Neural progenitor cell (in vitro differentiated cells): ENCODE results near the gene HMGB2. TPM values are rescaled to one million over a fixed set of nuclear protein-coding genes. Genes with fewer than 3 reads are reported as not detected.

Source experiments
- DNase-seq: peaks from one replicate; pipeline ENCODE4 v3.0.0-alpha.2; 2016; ENCODE audit warnings: low spot score
- H2AFZ ChIP-seq: fragments of 200-600 bp; sonication (generic); replicated peaks from 2 replicates; pipeline ENCODE4 v1.6.1; 2016; ENCODE audit warnings: antibody characterized with exemption
- H3F3A ChIP-seq: fragments of 200-600 bp; sonication (generic); 2 replicates; pipeline ENCODE4 v1.6.1; 2016; ENCODE audit warnings: antibody characterized with exemption, low read depth
- H3K27ac ChIP-seq: fragments of 200-600 bp; sonication (generic); 2 replicates; pipeline ENCODE4 v1.5.1; 2016; ENCODE audit warnings: mild to moderate bottlenecking
- H3K27me3 ChIP-seq: fragments of 200-600 bp; sonication (generic); 2 replicates; pipeline ENCODE4 v1.6.1; 2016; ENCODE audit warnings: mild to moderate bottlenecking, moderate library complexity
- H3K36me3 ChIP-seq: fragments of 200-600 bp; sonication (generic); 2 replicates; pipeline ENCODE4 v1.5.1; 2016
- H3K4me1 ChIP-seq: fragments of 200-600 bp; sonication (generic); 2 replicates; pipeline ENCODE4 v1.6.1; 2016; ENCODE audit warnings: mixed run types
- H3K4me2 ChIP-seq: fragments of 200-600 bp; sonication (generic); 2 replicates; pipeline ENCODE4 v1.6.1; 2016
- H3K4me3 ChIP-seq: fragments of 200-600 bp; sonication (generic); 2 replicates; pipeline ENCODE4 v1.5.1; 2016
- H3K79me2 ChIP-seq: fragments of 200-600 bp; sonication (generic); 2 replicates; pipeline ENCODE4 v1.6.1; 2016; ENCODE audit warnings: low read depth
- H3K9ac ChIP-seq: fragments of 200-600 bp; sonication (generic); 2 replicates; pipeline ENCODE4 v1.6.1; 2016
- H3K9me3 ChIP-seq: fragments of 200-600 bp; sonication (generic); 2 replicates; pipeline ENCODE4 v1.5.1; 2016; ENCODE audit warnings: low read depth
- H4K20me1 ChIP-seq: fragments of 200-600 bp; sonication (generic); 2 replicates; pipeline ENCODE4 v1.6.1; 2016; ENCODE audit warnings: low read depth
- H3K27ac Mint-ChIP-seq: 3 replicates; pipeline ENCODE4 v1.8.0; 2021; ENCODE audit warnings: mixed read lengths
- H3K27me3 Mint-ChIP-seq: 2 replicates; pipeline ENCODE4 v1.8.0; 2022; ENCODE audit warnings: low read depth, mild to moderate bottlenecking, inconsistent platforms, moderate library complexity, mixed read lengths; ENCODE audit not compliant: insufficient read depth
- H3K36me3 Mint-ChIP-seq: 3 replicates; pipeline ENCODE4 v1.8.0; 2021; ENCODE audit warnings: mixed read lengths
- H3K4me1 Mint-ChIP-seq: 3 replicates; pipeline ENCODE4 v1.8.0; 2021; ENCODE audit warnings: mixed read lengths
- H3K4me3 Mint-ChIP-seq: 3 replicates; pipeline ENCODE4 v1.8.0; 2021; ENCODE audit warnings: mild to moderate bottlenecking, moderate library complexity, mixed read lengths
- H3K9me3 Mint-ChIP-seq: 3 replicates; pipeline ENCODE4 v1.8.0; 2020; ENCODE audit warnings: mixed read lengths
- EZH2 ChIP-seq: fragments of 200-600 bp; sonication (generic); IDR thresholded peaks from 2 replicates; pipeline ENCODE4 v1.6.1; 2017; ENCODE audit warnings: antibody characterized with exemption, mild to moderate bottlenecking, moderate library complexity
- EZH2phosphoT487 ChIP-seq: fragments of 200-600 bp; sonication (generic); IDR thresholded peaks from 2 replicates; pipeline ENCODE4 v1.6.1; 2017; ENCODE audit warnings: antibody characterized with exemption
- total RNA-seq: library from RNA; depleted of rRNA; stranded (reverse); fragments of >200 nt; gene quantifications from 2 replicates; pipeline ENCODE4 v1.2.3, GENCODE V29; 2015; ENCODE audit warnings: low replicate concordance
- TF ChIP-seq, protein P1 (sequence below): fragments of 200-600 bp; sonication (generic); IDR thresholded peaks from 2 replicates; pipeline ENCODE4 v1.5.1; 2017; ENCODE audit warnings: antibody characterized with exemption, mild to moderate bottlenecking

HMGB2 gene
- total RNA-seq, 1 donor from 2014 or later = 1,033 TPM

- no peak overlapping the region for H3K4me3 ChIP-seq
- TF ChIP-seq EZH2phosphoT487 (no peak), EZH2 (no peak)
- TF ChIP-seq, protein P1, sequence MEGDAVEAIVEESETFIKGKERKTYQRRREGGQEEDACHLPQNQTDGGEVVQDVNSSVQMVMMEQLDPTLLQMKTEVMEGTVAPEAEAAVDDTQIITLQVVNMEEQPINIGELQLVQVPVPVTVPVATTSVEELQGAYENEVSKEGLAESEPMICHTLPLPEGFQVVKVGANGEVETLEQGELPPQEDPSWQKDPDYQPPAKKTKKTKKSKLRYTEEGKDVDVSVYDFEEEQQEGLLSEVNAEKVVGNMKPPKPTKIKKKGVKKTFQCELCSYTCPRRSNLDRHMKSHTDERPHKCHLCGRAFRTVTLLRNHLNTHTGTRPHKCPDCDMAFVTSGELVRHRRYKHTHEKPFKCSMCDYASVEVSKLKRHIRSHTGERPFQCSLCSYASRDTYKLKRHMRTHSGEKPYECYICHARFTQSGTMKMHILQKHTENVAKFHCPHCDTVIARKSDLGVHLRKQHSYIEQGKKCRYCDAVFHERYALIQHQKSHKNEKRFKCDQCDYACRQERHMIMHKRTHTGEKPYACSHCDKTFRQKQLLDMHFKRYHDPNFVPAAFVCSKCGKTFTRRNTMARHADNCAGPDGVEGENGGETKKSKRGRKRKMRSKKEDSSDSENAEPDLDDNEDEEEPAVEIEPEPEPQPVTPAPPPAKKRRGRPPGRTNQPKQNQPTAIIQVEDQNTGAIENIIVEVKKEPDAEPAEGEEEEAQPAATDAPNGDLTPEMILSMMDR = no peak
- no peak overlapping the region for H3K27ac ChIP-seq
- peaks cover 3% of the 10 kb centered on the region for H3K79me2 ChIP-seq
- no peaks in the 10 kb centered on the region for H3K9me3 ChIP-seq
- no peak for DNase-seq
- H3K36me3 ChIP-seq = peaks cover 3% of the 10 kb centered on the region
- H3K27me3 Mint-ChIP-seq = no peaks in the 10 kb centered on the region
- peaks cover 9% of the 10 kb centered on the region for H3F3A ChIP-seq
- H2AFZ ChIP-seq = no peak overlapping the region
- H3K4me3 Mint-ChIP-seq = no peak overlapping the region
- H3K27me3 ChIP-seq = no peaks in the 10 kb centered on the region
- H3K9me3 Mint-ChIP-seq = no peaks in the 10 kb centered on the region
- H3K9ac ChIP-seq = no peak overlapping the region
- H3K4me1 ChIP-seq = peaks cover 17% of the 10 kb centered on the region
- peaks cover 5% of the 10 kb centered on the region for H3K4me1 Mint-ChIP-seq
- peaks cover 13% of the 10 kb centered on the region for H3K36me3 Mint-ChIP-seq
- no peak overlapping the region for H3K4me2 ChIP-seq
- H4K20me1 ChIP-seq = peaks cover 14% of the 10 kb centered on the region
- no peak overlapping the region for H3K27ac Mint-ChIP-seq
Measured at GRCh38 chr4:173380987-173381386, 46.8 kb upstream of the HMGB2 start.

DNA sequence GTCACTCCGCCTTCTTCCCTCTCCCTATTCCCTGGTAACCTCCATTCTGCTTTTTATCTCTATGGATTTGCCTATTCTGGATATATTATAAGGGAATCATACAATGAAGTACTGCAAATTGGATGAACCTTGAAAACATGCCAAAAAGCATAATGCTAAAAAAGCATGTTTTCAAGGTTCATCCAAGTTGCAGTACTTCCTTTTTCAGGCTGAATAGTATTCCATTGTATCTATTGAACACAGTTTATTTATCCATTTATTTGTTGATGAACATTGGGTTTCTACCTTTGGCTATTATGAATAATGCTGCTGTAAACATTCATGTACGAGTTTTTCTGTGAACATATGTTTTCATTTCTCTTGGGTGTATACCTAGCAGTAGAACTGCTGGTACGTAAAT, 45.8 kb upstream of the HMGB2 start:
- Histone ChIP-seq H4K20me1 (peaks cover 14% of the 10 kb centered on the region), H3K4me2 (no peak overlapping the region), H3K27me3 (no peaks in the 10 kb centered on the region), H3K9me3 (no peaks in the 10 kb centered on the region), H3K36me3 (peaks cover 9% of the 10 kb centered on the region), H3K79me2 (peaks cover 14% of the 10 kb centered on the region), H3K27ac (no peak overlapping the region), H2AFZ (no peak overlapping the region), H3K9ac (no peak overlapping the region), H3K4me3 (no peak overlapping the region), H3F3A (peaks cover 9% of the 10 kb centered on the region), H3K4me1 (peaks cover 17% of the 10 kb centered on the region)
- Mint-ChIP-seq H3K4me1 (peaks cover 5% of the 10 kb centered on the region), H3K36me3 (peaks cover 19% of the 10 kb centered on the region), H3K27ac (no peak overlapping the region), H3K4me3 (no peak overlapping the region), H3K9me3 (no peaks in the 10 kb centered on the region), H3K27me3 (no peaks in the 10 kb centered on the region)
- no peak for DNase-seq
- TF ChIP-seq EZH2phosphoT487 = no peak
- TF ChIP-seq, protein P1 = no peak
- TF ChIP-seq EZH2 = no peak

DNA sequence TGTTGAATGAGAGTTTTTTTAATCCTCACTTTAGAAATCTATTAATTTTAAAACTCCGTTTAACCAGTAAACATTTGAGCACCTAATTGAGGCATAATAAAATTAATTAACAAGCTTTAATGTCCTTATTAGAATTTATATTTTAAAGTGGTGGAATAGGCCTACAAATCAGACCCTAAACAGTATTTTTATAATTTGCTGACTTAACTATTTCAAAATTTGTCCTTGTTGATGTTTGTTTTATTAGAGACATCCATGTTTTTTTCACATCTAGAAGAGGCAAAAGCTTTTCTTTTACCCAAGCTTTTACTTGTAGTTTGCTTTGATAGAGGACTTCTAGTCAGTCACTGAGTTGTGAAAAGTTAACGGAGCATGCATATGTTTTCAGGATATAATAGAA, 40.4 kb upstream of the HMGB2 start:
- no peak overlapping the region for H3K4me3 ChIP-seq
- H3K4me2 ChIP-seq = no peak overlapping the region
- H3K27me3 ChIP-seq = no peaks in the 10 kb centered on the region
- Mint-ChIP-seq H3K9me3 (no peaks in the 10 kb centered on the region), H3K36me3 (peaks cover 19% of the 10 kb centered on the region), H3K4me1 (peaks cover 12% of the 10 kb centered on the region), H3K27ac (no peak overlapping the region), H3K4me3 (no peak overlapping the region), H3K27me3 (peaks cover 3% of the 10 kb centered on the region)
- H3F3A ChIP-seq = peaks cover 37% of the 10 kb centered on the region
- no peak overlapping the region for H3K27ac ChIP-seq
- H3K36me3 ChIP-seq = peaks cover 22% of the 10 kb centered on the region
- TF ChIP-seq EZH2 (no peak), EZH2phosphoT487 (no peak)
- TF ChIP-seq, protein P1 = no peak
- DNase-seq = no peak
- no peaks in the 10 kb centered on the region for H3K9me3 ChIP-seq
- peaks cover 40% of the 10 kb centered on the region for H4K20me1 ChIP-seq
- no peak overlapping the region for H2AFZ ChIP-seq
- peaks cover 51% of the 10 kb centered on the region for H3K79me2 ChIP-seq
- peaks cover 22% of the 10 kb centered on the region for H3K4me1 ChIP-seq
- H3K9ac ChIP-seq = no peak overlapping the region
